Ovary (tissue), 9 donors: ENCODE measurements around the gene PARD6B. TPM values are rescaled to one million over a fixed set of nuclear protein-coding genes. Genes with fewer than 3 reads are reported as not detected.

ENCODE experiments used
- DNase-seq, 5 donors: peaks; one replicate each; pipeline ENCODE4 v3.0.0-alpha.2; 2019 to 2020
- H3K27ac ChIP-seq, 2 donors: fragments of 200-600 bp; one replicate each; pipeline versions ENCODE4 v1.5.1 to v1.8.0; 2019 to 2022
- H3K27me3 ChIP-seq: fragments of 200-600 bp; one replicate; pipeline ENCODE4 v1.8.0; 2022
- H3K36me3 ChIP-seq: fragments of 200-600 bp; sonication (generic); one replicate; pipeline ENCODE4 v1.5.1; 2019
- H3K4me1 ChIP-seq: one replicate; pipeline ENCODE4 v1.8.1; 2013; ENCODE audit warnings: mild to moderate bottlenecking, moderate library complexity; ENCODE audit not compliant: insufficient read depth
- H3K4me3 ChIP-seq: fragments of 200-600 bp; sonication (generic); one replicate; pipeline ENCODE4 v1.5.1; 2017
- H3K9me3 ChIP-seq, 2 donors: fragments of 200-600 bp in 1 of 2; sonication (generic) in 1 of 2; one replicate each; pipeline versions ENCODE4 v1.5.1 to v1.8.1; 2013 to 2019; ENCODE audit warnings: mild to moderate bottlenecking in 1 of 2, moderate library complexity in 1 of 2
- EP300 ChIP-seq: sonication (generic); formaldehyde crosslinking; IDR thresholded peaks from one replicate; pipeline ENCODE4 v1.6.1; 2017; ENCODE audit warnings: antibody characterized with exemption
- POLR2A ChIP-seq: fragments of 450-650 bp; IDR thresholded peaks from one replicate; pipeline ENCODE4 v1.6.1; 2017; ENCODE audit warnings: antibody characterized with exemption, mild to moderate bottlenecking, moderate library complexity
- WGBS, 3 donors: extraction: QIAGEN DNeasy Blood & Tissue Kit in 1 of 3; methylation state at CpG; one replicate each; pipeline versions ENCODE4 v1.1.5 to v1.1.7; 2013 to 2017; 5-methylcytosine and 5-hydroxymethylcytosine counted together
- intact Hi-C, 4 donors: fragments of 100-400 bp; cut with DNase I; formaldehyde crosslinking; loops; one replicate each; pipeline versions ENCODE4 v1.11.0 to v1.15.1; 2022 to 2023
- polyA plus RNA-seq, 2 donors: library from polyadenylated mRNA; stranded (reverse); fragments of 200-250 nt in 1 of 2; fragments of 350-450 nt in 1 of 2; fragmentation: Illumina TruSeq in 1 of 2; extraction: RNeasy Lipid Tissue Mini Kit (QIAGEN cat#74804) in 1 of 2; gene quantifications; one replicate each; pipeline ENCODE4 v1.2.3, GENCODE V29; 2013 to 2014
- total RNA-seq, 7 donors: library from RNA; depleted of rRNA in 2 of 7; stranded (reverse); fragments of >200 nt in 2 of 7; fragmentation: NEBNext Ultra II Directional in 3 of 7; extraction: Animal tissue kit (Norgen Biotek cat#: 25700) in 3 of 7; gene quantifications; one replicate each; pipeline versions ENCODE4 v1.1.0 to v1.2.4, GENCODE V29; 2016 to 2023
- TF ChIP-seq, protein P1 (sequence below), 3 donors: fragments of 450-650 bp in 2 of 3; fragments of 200-600 bp in 1 of 3; IDR thresholded peaks; one replicate each; pipeline versions ENCODE4 v1.5.1 to v1.8.0; 2016 to 2022; ENCODE audit warnings: antibody characterized with exemption in 3 of 3, mild to moderate bottlenecking in 1 of 3
- donor health status: DM: no; HTN: no; CAD: no; lungs with moderate emphysema.
- donor health status: DM: no; HTN: no; CAD: no.
- donor health status: Bipolar disorder and iron deficiency.
- donor health status: DM: yes; HTN: yes; CAD: no.
- donor health status: DM: no; HTN: no; CAD: no.
- donor health status: DM: yes; HTN: yes; CAD: no.

The PARD6B gene
- total and polyA plus RNA-seq, 9 donors, result 0.91 to 14.4 (median 6.0) TPM

DNA sequence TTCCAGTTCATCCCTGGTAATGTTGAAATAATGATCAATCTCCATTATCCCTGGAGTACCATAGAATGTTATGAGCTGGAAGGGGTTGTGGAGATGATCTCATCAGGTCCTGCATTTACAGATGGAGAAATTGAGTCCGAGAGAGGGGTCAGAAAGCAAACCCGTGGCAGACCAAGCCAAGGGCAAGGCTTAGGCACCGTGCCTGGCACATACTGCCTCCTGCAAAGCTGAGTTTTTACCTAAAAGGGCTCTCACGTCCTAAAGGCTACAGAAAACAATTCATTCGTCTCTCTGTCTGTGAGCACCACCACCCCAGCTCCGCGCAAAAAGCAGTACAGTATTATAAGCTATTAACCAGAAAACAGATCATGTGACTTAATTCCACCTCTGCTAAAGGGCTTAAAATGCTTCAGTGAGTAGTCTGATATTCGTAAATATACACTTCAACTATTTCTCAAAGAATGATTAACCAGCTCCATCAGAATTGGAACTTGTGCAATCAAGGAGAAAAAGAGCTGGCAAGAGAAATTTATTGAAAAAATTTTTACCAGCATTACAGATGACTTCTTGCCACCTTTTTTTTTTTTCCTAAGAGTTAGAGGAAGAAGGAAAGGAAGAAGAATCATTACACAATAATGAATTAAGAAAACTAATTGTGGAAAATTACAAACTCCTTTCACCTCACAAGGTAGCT lies 3.4 kb upstream of the PARD6B start:
- TF ChIP-seq EP300, result no peak
- TF ChIP-seq, protein P1, sequence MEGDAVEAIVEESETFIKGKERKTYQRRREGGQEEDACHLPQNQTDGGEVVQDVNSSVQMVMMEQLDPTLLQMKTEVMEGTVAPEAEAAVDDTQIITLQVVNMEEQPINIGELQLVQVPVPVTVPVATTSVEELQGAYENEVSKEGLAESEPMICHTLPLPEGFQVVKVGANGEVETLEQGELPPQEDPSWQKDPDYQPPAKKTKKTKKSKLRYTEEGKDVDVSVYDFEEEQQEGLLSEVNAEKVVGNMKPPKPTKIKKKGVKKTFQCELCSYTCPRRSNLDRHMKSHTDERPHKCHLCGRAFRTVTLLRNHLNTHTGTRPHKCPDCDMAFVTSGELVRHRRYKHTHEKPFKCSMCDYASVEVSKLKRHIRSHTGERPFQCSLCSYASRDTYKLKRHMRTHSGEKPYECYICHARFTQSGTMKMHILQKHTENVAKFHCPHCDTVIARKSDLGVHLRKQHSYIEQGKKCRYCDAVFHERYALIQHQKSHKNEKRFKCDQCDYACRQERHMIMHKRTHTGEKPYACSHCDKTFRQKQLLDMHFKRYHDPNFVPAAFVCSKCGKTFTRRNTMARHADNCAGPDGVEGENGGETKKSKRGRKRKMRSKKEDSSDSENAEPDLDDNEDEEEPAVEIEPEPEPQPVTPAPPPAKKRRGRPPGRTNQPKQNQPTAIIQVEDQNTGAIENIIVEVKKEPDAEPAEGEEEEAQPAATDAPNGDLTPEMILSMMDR (IDR thresholded peaks at IDR 0.05), result no peak
- no peak for TF ChIP-seq POLR2A
- 70 to 76% (median 74%) methylated on average over 8 of the region's 8 CpGs for WGBS, 3 donors
- no peak overlapping the region for H3K4me3 ChIP-seq
- no peaks in the 10 kb centered on the region for H3K9me3 ChIP-seq
- H3K36me3 ChIP-seq, result no peaks in the 10 kb centered on the region
- H3K27ac ChIP-seq, result no peak overlapping the region
- H3K27me3 ChIP-seq, result no peaks in the 10 kb centered on the region
- DNase-seq, result peak in 1 of 5 donors; percentile 5
- peaks cover 6% of the 10 kb centered on the region for H3K4me1 ChIP-seq
- intact Hi-C loops, result loop anchor here in 1 of 4 donors (5.0 kb wide), 1 partner anchor 86 kb away; no protein-coding TSS in a partner anchor

DNA sequence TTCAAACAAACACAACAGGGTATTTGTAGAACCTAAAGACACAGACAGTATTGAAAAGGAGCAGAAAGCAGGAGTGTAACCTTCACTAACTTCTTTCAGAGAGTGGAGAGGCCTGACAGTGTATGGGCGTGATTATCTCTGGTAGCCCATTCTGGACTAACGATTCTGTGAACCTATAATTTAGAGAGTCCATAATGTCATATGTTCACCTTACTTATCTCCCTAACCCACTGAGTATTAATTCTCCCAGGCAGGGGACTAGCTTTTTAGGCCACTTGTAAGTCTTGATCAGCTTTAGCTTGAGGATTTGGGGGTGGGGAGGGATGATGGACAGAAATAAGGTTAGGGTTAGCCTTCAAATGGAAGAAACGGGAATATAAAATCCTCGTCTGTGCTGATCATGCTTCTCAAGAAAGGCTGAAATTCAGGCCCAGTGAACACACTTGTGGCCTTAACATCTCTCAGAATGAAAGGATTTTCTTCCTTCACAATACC lies 2.8 kb upstream of the PARD6B start:
- intact Hi-C loops, result loop anchor here in 1 of 4 donors (5.0 kb wide), 1 partner anchor 86 kb away; no protein-coding TSS in a partner anchor
- H3K36me3 ChIP-seq, result no peaks in the 10 kb centered on the region
- no peak for DNase-seq
- H3K4me1 ChIP-seq, result peaks cover 6% of the 10 kb centered on the region
- H3K27me3 ChIP-seq, result no peaks in the 10 kb centered on the region
- TF ChIP-seq, protein P1 (IDR thresholded peaks at IDR 0.05), result no peak
- TF ChIP-seq POLR2A (no peak), EP300 (no peak)
- H3K9me3 ChIP-seq, result no peaks in the 10 kb centered on the region
- no peak overlapping the region for H3K4me3 ChIP-seq
- 80 to 92% (median 85%) methylated on average over 4 of the region's 4 CpGs for WGBS, 3 donors
- no peak overlapping the region for H3K27ac ChIP-seq

DNA sequence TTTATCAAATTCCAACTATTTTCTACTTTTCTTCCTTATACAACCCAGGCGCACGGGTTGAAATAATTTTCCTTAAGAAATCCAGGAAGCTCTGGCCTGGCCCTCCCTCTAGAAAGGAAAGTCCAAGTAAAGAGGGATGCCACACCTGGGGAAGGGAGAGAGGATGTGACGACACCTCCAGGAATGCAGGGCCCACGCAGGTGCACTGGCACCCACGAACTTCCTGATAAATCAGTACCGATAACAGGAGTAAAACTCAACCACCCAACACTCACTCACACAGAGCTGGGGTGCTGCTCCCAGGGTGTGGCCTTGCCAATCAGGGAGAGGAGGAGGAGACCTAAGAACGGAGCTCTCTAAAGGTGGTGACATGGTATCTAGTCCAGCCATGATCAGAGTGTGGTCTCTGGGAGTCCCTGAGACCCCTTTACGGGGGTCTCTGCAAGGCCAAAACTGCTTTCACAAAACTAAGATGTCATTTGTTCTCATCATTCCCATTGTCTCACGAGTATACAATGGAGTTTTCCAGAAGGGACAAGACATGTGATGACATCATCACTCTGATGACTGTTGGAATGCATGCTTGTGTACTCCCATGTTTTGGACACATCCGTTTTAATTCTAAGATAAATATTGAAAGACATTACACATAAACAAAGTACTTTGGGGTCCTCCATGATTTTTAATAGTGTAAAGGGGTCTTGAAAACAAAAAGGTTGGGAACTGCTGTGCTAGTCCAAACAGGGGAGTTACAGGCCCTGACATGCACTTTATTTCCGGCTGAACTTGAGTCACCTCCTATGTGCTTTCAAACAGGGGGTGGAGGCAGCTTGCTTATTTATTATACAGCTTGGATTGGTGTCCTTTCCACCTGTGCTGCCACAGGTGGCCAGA lies 2.2 kb upstream of the PARD6B start:
- Histone ChIP-seq H3K36me3 (no peaks in the 10 kb centered on the region), H3K27me3 (no peaks in the 10 kb centered on the region), H3K4me1 (peaks cover 6% of the 10 kb centered on the region), H3K9me3 (no peaks in the 10 kb centered on the region), H3K27ac (no peak overlapping the region), H3K4me3 (no peak overlapping the region)
- intact Hi-C loops, result loop anchor here in 1 of 4 donors (5.0 kb wide), 1 partner anchor 87 kb away; no protein-coding TSS in a partner anchor
- peak in 1 of 5 donors; percentile 9 for DNase-seq
- WGBS, 3 donors, result 82 to 84% (median 83%) methylated on average over 11 of the region's 11 CpGs
- TF ChIP-seq, protein P1 (IDR thresholded peaks at IDR 0.05), result no peak
- TF ChIP-seq EP300 (no peak), POLR2A (no peak)
